ENCODE results near the gene STX1B. TPM values are rescaled to one million over a fixed set of nuclear protein-coding genes. Genes with fewer than 3 reads are reported as not detected.

The STX1B gene
- total RNA-seq, 1 experiment from 2014 or later: 11.0 TPM

DNA sequence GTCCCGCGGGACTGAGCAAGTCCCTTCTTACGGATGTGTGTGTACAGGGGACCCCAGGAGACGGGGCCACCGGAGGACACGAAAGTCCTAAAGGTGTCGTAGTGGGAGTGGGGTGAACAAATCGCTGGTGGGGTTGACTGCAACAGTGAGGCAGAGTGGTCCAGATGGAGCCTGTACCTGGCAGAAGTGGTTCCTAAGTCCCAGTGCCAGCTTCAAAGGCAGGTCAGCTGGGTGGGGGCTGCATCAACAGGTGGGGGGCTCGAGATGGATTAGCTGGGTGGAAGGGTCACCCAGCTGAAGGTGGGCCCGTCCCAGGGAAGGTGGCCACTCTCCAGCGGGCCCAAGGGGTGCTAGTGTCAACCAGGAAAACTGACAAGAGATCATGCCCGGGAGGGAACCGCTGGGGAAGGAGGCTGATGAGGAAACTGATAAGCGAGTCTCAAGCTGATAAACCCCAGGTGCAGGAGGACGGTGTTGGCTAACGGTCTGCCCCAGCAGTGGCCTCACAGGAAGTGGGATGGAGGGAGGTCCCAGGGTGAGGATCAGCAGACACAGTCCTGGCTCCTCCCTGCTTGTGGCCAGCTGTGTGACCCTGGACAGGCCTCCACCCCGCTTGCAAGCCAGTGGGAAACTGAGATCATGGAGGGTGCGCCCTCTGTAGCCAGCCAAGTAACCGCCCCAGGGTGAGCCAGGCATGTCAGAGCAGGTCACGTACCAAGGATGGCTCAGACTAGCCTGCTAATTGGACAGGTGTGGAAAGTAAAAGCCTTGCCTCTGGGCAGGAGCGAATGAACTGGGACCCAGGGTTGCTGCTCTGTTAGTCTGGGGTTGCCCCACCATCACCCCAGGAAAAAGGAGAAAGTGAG lies 60.6 kb downstream of the STX1B start:
- Histone ChIP-seq H3T11ph (ENCODE audit: low read length) (no peak overlapping the region), H3K4me2 (ENCODE audit: insufficient read depth, insufficient read length, low read length) (peak overlapping the region; percentile 71), H3K4ac (ENCODE audit: low read depth, low read length) (no peak overlapping the region), H4K20me1 (ENCODE audit: control insufficient read depth, insufficient read depth, insufficient read length) (no peaks in the 10 kb centered on the region), H2BK12ac (ENCODE audit: insufficient read length, low read depth, low read length) (no peak overlapping the region), H2BK15ac (ENCODE audit: low read depth, low read length) (no peak overlapping the region), H2BK20ac (ENCODE audit: low read depth, low read length, poor library complexity, severe bottlenecking) (no peak overlapping the region), H3K79me2 (ENCODE audit: insufficient read depth, low read length) (no peaks in the 10 kb centered on the region), H2AFZ (ENCODE audit: low read length) (no peak overlapping the region), H3K9ac (ENCODE audit: extremely low read depth, insufficient read length, low read length) (peak overlapping the region; percentile 8), H2AK5ac (ENCODE audit: insufficient read length, low read length) (no peak overlapping the region), H3K4me1 (ENCODE audit: insufficient read depth, low read length) (no peaks in the 10 kb centered on the region), H4K5ac (ENCODE audit: insufficient read length, low read depth, low read length) (no peak overlapping the region), H3K14ac (ENCODE audit: insufficient read depth, low read length) (no peak overlapping the region), H3K23ac (ENCODE audit: insufficient read length, low read depth, low read length) (no peak overlapping the region), H2BK5ac (ENCODE audit: insufficient read length, low read length) (no peak overlapping the region), H4K8ac (replicated peaks; ENCODE audit: insufficient read length, low read depth, low read length) (no peak overlapping the region), H3K56ac (ENCODE audit: insufficient read length, low read depth, low read length) (no peak overlapping the region), H2BK120ac (ENCODE audit: low read depth, low read length, poor library complexity, severe bottlenecking) (no peak overlapping the region), H3K9me3 (ENCODE audit: control insufficient read depth, low read depth, low read length) (no peaks in the 10 kb centered on the region), H3K27ac (ENCODE audit: insufficient read length, low read depth, low read length) (no peak overlapping the region), H3K79me1 (ENCODE audit: insufficient read depth, low read depth, low read length, poor library complexity, severe bottlenecking) (no peaks in the 10 kb centered on the region), H3K23me2 (ENCODE audit: insufficient read length, low read depth, low read length, poor library complexity, severe bottlenecking) (peaks cover 11% of the 10 kb centered on the region), H3K27me3 (ENCODE audit: insufficient read depth, low read length) (no peaks in the 10 kb centered on the region), H3K18ac (ENCODE audit: insufficient read length, low read depth, low read length) (no peak overlapping the region), H4K91ac (ENCODE audit: insufficient read length, low read depth, low read length) (no peak overlapping the region)
- TF ChIP-seq, protein P1, sequence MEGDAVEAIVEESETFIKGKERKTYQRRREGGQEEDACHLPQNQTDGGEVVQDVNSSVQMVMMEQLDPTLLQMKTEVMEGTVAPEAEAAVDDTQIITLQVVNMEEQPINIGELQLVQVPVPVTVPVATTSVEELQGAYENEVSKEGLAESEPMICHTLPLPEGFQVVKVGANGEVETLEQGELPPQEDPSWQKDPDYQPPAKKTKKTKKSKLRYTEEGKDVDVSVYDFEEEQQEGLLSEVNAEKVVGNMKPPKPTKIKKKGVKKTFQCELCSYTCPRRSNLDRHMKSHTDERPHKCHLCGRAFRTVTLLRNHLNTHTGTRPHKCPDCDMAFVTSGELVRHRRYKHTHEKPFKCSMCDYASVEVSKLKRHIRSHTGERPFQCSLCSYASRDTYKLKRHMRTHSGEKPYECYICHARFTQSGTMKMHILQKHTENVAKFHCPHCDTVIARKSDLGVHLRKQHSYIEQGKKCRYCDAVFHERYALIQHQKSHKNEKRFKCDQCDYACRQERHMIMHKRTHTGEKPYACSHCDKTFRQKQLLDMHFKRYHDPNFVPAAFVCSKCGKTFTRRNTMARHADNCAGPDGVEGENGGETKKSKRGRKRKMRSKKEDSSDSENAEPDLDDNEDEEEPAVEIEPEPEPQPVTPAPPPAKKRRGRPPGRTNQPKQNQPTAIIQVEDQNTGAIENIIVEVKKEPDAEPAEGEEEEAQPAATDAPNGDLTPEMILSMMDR (conservative IDR thresholded peaks at IDR 0.05): peak; percentile 19; the same call in 2 of the 3 replicates
- H3K9me3 Mint-ChIP-seq: no peaks in the 10 kb centered on the region
- peaks cover 6 to 19% (median 9%) of the 10 kb centered on the region in 3 experiments; a peak in 6 of 7 replicates for H3K36me3 Mint-ChIP-seq (ENCODE audit: insufficient read depth in 1 of 3, low read depth in 3 of 3)
- H3K27me3 Mint-ChIP-seq (ENCODE audit: low read depth): peaks cover 3% of the 10 kb centered on the region; the same call in 1 of the 2 replicates
- H3K27ac Mint-ChIP-seq: peak overlapping the region; percentile 48 to 98 (median 85); a peak in 5 of 7 replicates
- DNase-seq: peak; percentile 87
- peaks cover 26 to 28% of the 10 kb centered on the region in 2 experiments for H3K4me1 Mint-ChIP-seq
- no CpG with 5 or more reads among the region's 21 CpGs for WGBS (ENCODE audit: extremely low coverage, insufficient read length, low lambda C conversion rate)
- peak overlapping the region; percentile 79 to 91 for H3K4me3 Mint-ChIP-seq
